HEK293T (cell line): ENCODE results near the gene PRDM10.

Experiments used
- HDGF ChIP-seq: fragments of 450-650 bp; IDR thresholded peaks from 2 replicates; pipeline ENCODE4 v1.6.1; 2017; ENCODE audit warnings: antibody characterized with exemption, borderline replicate concordance
- NFRKB ChIP-seq: fragments of 450-650 bp; IDR thresholded peaks from 2 replicates; pipeline ENCODE4 v1.6.1; 2016; ENCODE audit warnings: mild to moderate bottlenecking, moderate library complexity
- SP1 ChIP-seq: fragments of 450-650 bp; IDR thresholded peaks from 2 replicates; pipeline ENCODE4 v1.6.1; 2017

GRCh38 chr11:130040281-130040940 is 37.8 kb upstream of the PRDM10 start:
- TF ChIP-seq NFRKB (no peak), HDGF (no peak), SP1 (no peak)
